Astrocyte (in vitro differentiated cells and primary cell): Measurements from ENCODE around the gene RABL2A. TPM values are rescaled to one million over a fixed set of nuclear protein-coding genes. Genes with fewer than 3 reads are reported as not detected.
A peak's percentile ranks its signal among the peaks of the same experiment; 100 is the strongest.
"Not testable (repeated sequence)": the region's sequence is repeated elsewhere in the genome, so short reads cannot be mapped to it uniquely, and the experiment has no call there.

Experiments
- DNase-seq: peaks from one replicate; pipeline ENCODE4 v3.0.0-alpha.2; 2010; ENCODE audit warnings: low read depth
- FAIRE-seq: peaks from 2 replicates; lab custom pipeline; 2011; peaks lifted over from hg19 to GRCh38; lab: Jason Lieb, UNC
- H2AFZ ChIP-seq: 2 replicates; pipeline ENCODE4 v1.6.0; 2012; ENCODE audit warnings: low read depth, low read length, inconsistent platforms
- H3K27ac ChIP-seq: 2 replicates; pipeline ENCODE4 v1.5.1; 2011; ENCODE audit warnings: low read depth, low read length, inconsistent platforms
- H3K27me3 ChIP-seq: 2 replicates; pipeline ENCODE4 v1.6.0; 2011; ENCODE audit warnings: low read length, inconsistent platforms; ENCODE audit not compliant: insufficient read depth
- H3K36me3 ChIP-seq: 2 replicates; pipeline ENCODE4 v1.5.1; 2011; ENCODE audit warnings: low read length, inconsistent platforms; ENCODE audit not compliant: insufficient read depth
- H3K4me1 ChIP-seq: 2 replicates; pipeline ENCODE4 v1.5.1; 2011; ENCODE audit warnings: low read length, inconsistent platforms; ENCODE audit not compliant: insufficient read depth
- H3K4me2 ChIP-seq: 2 replicates; pipeline ENCODE4 v1.6.0; 2012; ENCODE audit warnings: low read length, inconsistent platforms
- H3K4me3 ChIP-seq: 2 replicates; pipeline ENCODE4 v1.5.1; 2011; ENCODE audit warnings: low read depth, mild to moderate bottlenecking, low read length, inconsistent platforms; ENCODE audit not compliant: insufficient read depth
- H3K79me2 ChIP-seq: 2 replicates; pipeline ENCODE4 v1.6.0; 2012; ENCODE audit warnings: mild to moderate bottlenecking, low read length, inconsistent platforms; ENCODE audit not compliant: insufficient read depth
- H3K9ac ChIP-seq: 2 replicates; pipeline ENCODE4 v1.6.0; 2012; ENCODE audit warnings: mild to moderate bottlenecking, low read length, inconsistent platforms
- H3K9me3 ChIP-seq: 2 replicates; pipeline ENCODE4 v1.5.1; 2012; ENCODE audit warnings: low read depth, mild to moderate bottlenecking, low read length, inconsistent platforms; ENCODE audit not compliant: insufficient read depth
- H4K20me1 ChIP-seq: 2 replicates; pipeline ENCODE4 v1.6.0; 2012; ENCODE audit warnings: low read length, inconsistent platforms; ENCODE audit not compliant: insufficient read depth
- H3K27ac Mint-ChIP-seq: one replicate; pipeline ENCODE4 v1.8.0; 2021; ENCODE audit warnings: mild to moderate bottlenecking, mixed read lengths; ENCODE audit not compliant: unreplicated experiment
- H3K27me3 Mint-ChIP-seq: one replicate; pipeline ENCODE4 v1.8.0; 2021; ENCODE audit warnings: low read depth, mixed read lengths; ENCODE audit not compliant: unreplicated experiment
- H3K36me3 Mint-ChIP-seq: one replicate; pipeline ENCODE4 v1.8.0; 2021; ENCODE audit warnings: low read depth, mixed read lengths; ENCODE audit not compliant: unreplicated experiment
- H3K4me1 Mint-ChIP-seq: one replicate; pipeline ENCODE4 v1.8.0; 2021; ENCODE audit warnings: low read depth, mixed read lengths; ENCODE audit not compliant: unreplicated experiment
- H3K4me3 Mint-ChIP-seq: one replicate; pipeline ENCODE4 v1.8.0; 2021; ENCODE audit warnings: mild to moderate bottlenecking, moderate library complexity, mixed read lengths; ENCODE audit not compliant: unreplicated experiment
- H3K9me3 Mint-ChIP-seq: one replicate; pipeline ENCODE4 v1.8.0; 2021; ENCODE audit warnings: mild to moderate bottlenecking, mixed read lengths; ENCODE audit not compliant: unreplicated experiment
- total RNA-seq: library from RNA; stranded (reverse); gene quantifications from 2 replicates; pipeline ENCODE4 v1.2.1, GENCODE V29; 2021
- TF ChIP-seq, protein P1 (sequence below): IDR thresholded peaks from 2 replicates; pipeline ENCODE4 v1.5.1; 2011; ENCODE audit warnings: low read depth, mild to moderate bottlenecking, inconsistent platforms, low read length, moderate library complexity; ENCODE audit not compliant: insufficient read depth

The RABL2A gene
- total RNA-seq, 1 donor from 2014 or later: 13.0 TPM

DNA sequence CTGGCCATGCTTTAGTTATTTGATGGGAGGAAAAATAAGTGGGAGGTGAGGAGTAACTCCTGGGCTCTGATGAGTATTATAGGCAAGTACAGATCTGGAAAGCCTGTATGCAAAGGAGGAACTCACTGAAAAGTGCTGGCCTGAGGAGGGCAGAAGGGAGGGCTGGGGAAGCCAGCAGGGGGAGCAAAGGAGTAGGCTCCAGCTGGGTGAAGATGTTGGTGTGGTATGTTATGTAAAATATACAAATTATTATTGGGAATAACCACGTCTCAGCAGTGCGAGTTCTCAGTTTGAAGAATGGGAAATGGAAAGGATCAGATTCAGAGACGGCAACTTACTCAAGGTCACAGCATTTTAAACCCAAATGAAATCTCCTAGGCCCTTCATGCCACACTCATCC, 39.9 kb upstream of the RABL2A start:
- not testable (repeated sequence) for H3K36me3 Mint-ChIP-seq, H2AFZ ChIP-seq, H3K4me3 ChIP-seq, H3K4me2 ChIP-seq, H3K4me1 Mint-ChIP-seq, H3K4me3 Mint-ChIP-seq, H4K20me1 ChIP-seq, FAIRE-seq, H3K9me3 Mint-ChIP-seq, H3K9ac ChIP-seq, H3K27me3 ChIP-seq, H3K79me2 ChIP-seq, H3K9me3 ChIP-seq, DNase-seq, H3K27me3 Mint-ChIP-seq, H3K27ac ChIP-seq, H3K27ac Mint-ChIP-seq, H3K36me3 ChIP-seq, H3K4me1 ChIP-seq
- TF ChIP-seq, protein P1, sequence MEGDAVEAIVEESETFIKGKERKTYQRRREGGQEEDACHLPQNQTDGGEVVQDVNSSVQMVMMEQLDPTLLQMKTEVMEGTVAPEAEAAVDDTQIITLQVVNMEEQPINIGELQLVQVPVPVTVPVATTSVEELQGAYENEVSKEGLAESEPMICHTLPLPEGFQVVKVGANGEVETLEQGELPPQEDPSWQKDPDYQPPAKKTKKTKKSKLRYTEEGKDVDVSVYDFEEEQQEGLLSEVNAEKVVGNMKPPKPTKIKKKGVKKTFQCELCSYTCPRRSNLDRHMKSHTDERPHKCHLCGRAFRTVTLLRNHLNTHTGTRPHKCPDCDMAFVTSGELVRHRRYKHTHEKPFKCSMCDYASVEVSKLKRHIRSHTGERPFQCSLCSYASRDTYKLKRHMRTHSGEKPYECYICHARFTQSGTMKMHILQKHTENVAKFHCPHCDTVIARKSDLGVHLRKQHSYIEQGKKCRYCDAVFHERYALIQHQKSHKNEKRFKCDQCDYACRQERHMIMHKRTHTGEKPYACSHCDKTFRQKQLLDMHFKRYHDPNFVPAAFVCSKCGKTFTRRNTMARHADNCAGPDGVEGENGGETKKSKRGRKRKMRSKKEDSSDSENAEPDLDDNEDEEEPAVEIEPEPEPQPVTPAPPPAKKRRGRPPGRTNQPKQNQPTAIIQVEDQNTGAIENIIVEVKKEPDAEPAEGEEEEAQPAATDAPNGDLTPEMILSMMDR: peak; percentile 31

DNA sequence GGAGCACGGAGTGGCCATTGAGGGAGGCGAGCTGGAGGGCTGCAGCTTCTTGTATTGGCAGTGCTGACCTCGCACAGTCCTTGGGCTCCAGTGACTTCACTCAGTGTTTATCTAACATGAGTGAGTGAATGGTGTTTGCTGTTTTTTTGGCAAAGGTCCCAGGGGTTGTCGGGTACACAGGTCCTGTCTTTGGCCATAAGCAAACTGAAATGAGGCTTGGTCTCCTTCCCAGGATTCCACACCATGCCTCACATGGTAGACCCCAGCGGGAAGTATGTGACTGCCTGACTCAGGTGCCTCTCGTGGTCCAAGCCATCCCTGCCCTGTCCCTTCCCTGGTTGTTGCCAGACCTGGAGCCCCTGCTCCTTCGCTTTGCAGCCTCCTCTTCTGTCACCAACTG, 37.5 kb upstream of the RABL2A start:
- H3K9me3 Mint-ChIP-seq, H3K4me3 ChIP-seq, H3K79me2 ChIP-seq, H3K27ac Mint-ChIP-seq, H4K20me1 ChIP-seq, H3K9ac ChIP-seq, H3K4me1 ChIP-seq, H2AFZ ChIP-seq, H3K36me3 ChIP-seq, H3K4me2 ChIP-seq, H3K4me3 Mint-ChIP-seq, H3K27me3 ChIP-seq, H3K27me3 Mint-ChIP-seq, H3K36me3 Mint-ChIP-seq, DNase-seq, FAIRE-seq, H3K9me3 ChIP-seq, H3K27ac ChIP-seq, H3K4me1 Mint-ChIP-seq: not testable (repeated sequence)

DNA sequence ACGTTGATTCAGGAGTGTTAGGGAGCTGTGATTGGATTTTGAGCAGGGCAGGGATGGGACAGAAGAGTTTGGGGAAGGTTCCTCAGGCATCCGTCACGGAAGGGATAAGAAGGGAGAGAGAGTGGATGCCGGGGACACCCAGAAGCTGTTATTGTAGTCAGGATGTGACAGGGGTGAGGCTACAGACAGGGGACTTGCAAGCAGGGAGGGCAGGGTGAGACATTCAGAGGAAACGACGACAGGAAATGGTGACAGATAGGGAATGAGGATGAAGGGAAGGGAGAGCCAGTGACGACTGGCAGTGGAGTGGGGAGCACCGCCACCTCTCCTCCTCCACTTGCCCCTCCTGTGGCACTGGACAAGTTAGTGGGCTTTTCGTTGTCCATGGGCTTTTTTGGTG, 35.1 kb upstream of the RABL2A start:
- not testable (repeated sequence) for H3K4me2 ChIP-seq, H3K27me3 ChIP-seq, H3K4me3 Mint-ChIP-seq, FAIRE-seq, H2AFZ ChIP-seq, H3K4me3 ChIP-seq, DNase-seq, H3K27ac Mint-ChIP-seq, H3K9me3 Mint-ChIP-seq, H3K4me1 Mint-ChIP-seq, H3K9ac ChIP-seq, H4K20me1 ChIP-seq, H3K27ac ChIP-seq, H3K36me3 Mint-ChIP-seq, H3K79me2 ChIP-seq, H3K4me1 ChIP-seq, H3K36me3 ChIP-seq, H3K27me3 Mint-ChIP-seq, H3K9me3 ChIP-seq

DNA sequence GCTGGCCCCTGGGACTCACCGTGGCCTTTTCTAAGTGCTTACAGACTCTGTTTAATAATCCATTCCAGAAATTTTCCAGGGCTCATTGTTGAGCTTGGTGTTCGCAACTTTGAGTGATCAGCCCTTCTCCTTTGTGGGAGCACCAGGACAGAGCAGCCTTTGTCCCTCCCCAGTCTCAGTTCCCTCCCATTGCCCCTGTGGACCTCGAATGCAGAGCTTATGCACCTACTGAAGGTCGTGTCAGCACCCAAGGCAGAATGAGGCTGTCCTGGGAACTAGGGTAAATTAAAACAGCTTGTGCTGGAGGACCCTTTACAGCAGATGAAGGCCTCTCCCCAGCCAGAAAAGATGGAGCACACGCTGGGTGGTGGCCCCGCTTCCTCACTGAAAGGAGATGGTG, 33.8 kb upstream of the RABL2A start:
- H3K36me3 Mint-ChIP-seq, H3K9ac ChIP-seq, H3K27ac ChIP-seq, H4K20me1 ChIP-seq, H3K9me3 ChIP-seq, H3K4me1 ChIP-seq, H3K4me1 Mint-ChIP-seq, H3K79me2 ChIP-seq, H3K27me3 Mint-ChIP-seq, H3K27ac Mint-ChIP-seq, H3K9me3 Mint-ChIP-seq, H2AFZ ChIP-seq, H3K36me3 ChIP-seq, H3K4me2 ChIP-seq, FAIRE-seq, H3K27me3 ChIP-seq, DNase-seq, H3K4me3 ChIP-seq, H3K4me3 Mint-ChIP-seq: not testable (repeated sequence)

DNA sequence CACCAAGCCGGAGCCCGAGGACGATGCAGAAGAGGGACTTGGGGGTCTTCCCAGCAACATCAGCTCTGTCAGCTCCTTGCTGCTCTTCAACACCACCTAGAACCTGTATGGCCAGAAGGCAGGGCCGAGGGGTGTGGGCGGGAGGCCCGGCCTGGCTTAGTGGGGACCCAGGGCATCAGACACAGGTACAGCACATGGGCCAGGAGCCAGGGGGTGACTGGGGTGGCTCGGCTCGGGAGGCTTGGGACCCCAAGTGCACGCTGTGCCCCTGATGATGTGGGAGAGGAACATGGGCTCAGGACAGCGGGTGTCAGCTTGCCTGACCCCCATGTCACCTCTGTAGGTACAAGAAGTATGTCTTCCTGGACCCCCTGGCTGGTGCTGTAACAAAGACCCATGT, 31.3 kb upstream of the RABL2A start:
- H4K20me1 ChIP-seq, H3K4me3 Mint-ChIP-seq, H3K27me3 ChIP-seq, H3K4me1 ChIP-seq, DNase-seq, H3K27ac ChIP-seq, H3K79me2 ChIP-seq, H3K9me3 ChIP-seq, H3K27me3 Mint-ChIP-seq, H3K4me2 ChIP-seq, H3K9ac ChIP-seq, FAIRE-seq, H3K9me3 Mint-ChIP-seq, H3K36me3 ChIP-seq, H3K27ac Mint-ChIP-seq, H3K4me1 Mint-ChIP-seq, H3K36me3 Mint-ChIP-seq, H2AFZ ChIP-seq, H3K4me3 ChIP-seq: not testable (repeated sequence)

DNA sequence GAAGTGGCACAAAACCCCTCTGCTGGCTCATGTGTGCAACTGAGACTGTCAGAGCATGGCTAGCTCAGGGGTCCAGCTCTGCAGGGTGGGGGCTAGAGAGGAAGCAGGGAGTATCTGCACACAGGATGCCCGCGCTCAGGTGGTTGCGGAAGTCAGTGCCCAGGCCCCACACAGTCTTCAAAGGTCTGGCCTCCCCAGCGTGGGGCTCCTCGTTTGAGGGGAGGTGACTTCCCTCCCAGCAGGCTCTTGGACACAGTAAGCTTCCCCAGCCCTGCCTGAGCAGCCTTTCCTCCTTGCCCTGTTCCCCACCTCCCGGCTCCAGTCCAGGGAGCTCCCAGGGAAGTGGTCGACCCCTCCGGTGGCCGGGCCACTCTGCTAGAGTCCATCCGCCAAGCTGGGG, 29.9 kb upstream of the RABL2A start:
- H3K9ac ChIP-seq, H3K27me3 Mint-ChIP-seq, H3K4me3 Mint-ChIP-seq, H3K36me3 ChIP-seq, H3K4me2 ChIP-seq, H3K27me3 ChIP-seq, DNase-seq, H3K36me3 Mint-ChIP-seq, H3K27ac ChIP-seq, H4K20me1 ChIP-seq, H3K4me3 ChIP-seq, H3K27ac Mint-ChIP-seq, FAIRE-seq, H3K4me1 ChIP-seq, H2AFZ ChIP-seq, H3K4me1 Mint-ChIP-seq, H3K9me3 Mint-ChIP-seq, H3K9me3 ChIP-seq, H3K79me2 ChIP-seq: not testable (repeated sequence)
